A549 (cell line): ENCODE measurements around the gene GARIN6. TPM values are rescaled to one million over a fixed set of nuclear protein-coding genes. Genes with fewer than 3 reads are reported as not detected.
A peak's percentile ranks its signal among the peaks of the same experiment; 100 is the strongest.

Experiments
- ATAC-seq, 2 experiments: fragments of 200-7000 bp in 1 of 2; fragments of >200 bp in 1 of 2; cut with Nextera tagmentation in 1 of 2; cut with Tn5 transposase in 1 of 2; 3 replicates each; pipeline versions ENCODE4 v1.8.0 to v1.9.1; 2018 to 2020; ENCODE audit warnings: mild to moderate bottlenecking in 1 of 2, moderate library complexity in 1 of 2
- CTCF ChIA-PET: fragments of 300-600 bp; sonication (Branson Sonifier 250); formaldehyde crosslinking; extraction: SDS; loops from one replicate; lab custom pipeline; 2021; ENCODE audit warnings: antibody characterized with exemption, inconsistent platforms; lab: Yijun Ruan, JAX
- POLR2A ChIA-PET: fragments of 350-600 bp; formaldehyde crosslinking; extraction: SDS; loops from one replicate; lab custom pipeline; 2021; ENCODE audit warnings: antibody characterized with exemption, inconsistent platforms; lab: Yijun Ruan, JAX
- DNase-seq, 2 experiments: peaks; one replicate each; pipeline versions ENCODE4 v3.0.0 to v3.0.0-alpha.2; 2011 to 2016; ENCODE audit warnings: low read depth in 1 of 2, low spot score in 1 of 2
- FAIRE-seq: peaks from 2 replicates; lab custom pipeline; 2011; peaks lifted over from hg19 to GRCh38; lab: Jason Lieb, UNC
- H3K27ac ChIP-seq, 2 experiments: fragments of >200 bp; sonication (Bioruptor Twin); formaldehyde crosslinking; 3 replicates each; pipeline ENCODE4 v1.5.1; 2016 to 2017
- H3K4me1 ChIP-seq: fragments of >200 bp; sonication (Bioruptor Twin); formaldehyde crosslinking; 3 replicates; pipeline ENCODE4 v1.6.1; 2016
- H3K4me2 ChIP-seq: fragments of >200 bp; sonication (Bioruptor Twin); formaldehyde crosslinking; 3 replicates; pipeline ENCODE4 v1.6.1; 2016
- H3K4me3 ChIP-seq: fragments of >200 bp; sonication (Bioruptor Twin); formaldehyde crosslinking; 3 replicates; pipeline ENCODE4 v1.5.1; 2016
- H3K9me3 ChIP-seq: fragments of >200 bp; sonication (Bioruptor Twin); formaldehyde crosslinking; 3 replicates; pipeline ENCODE4 v1.6.1; 2016
- CBX2 ChIP-seq: fragments of 200-600 bp; sonication (generic); IDR thresholded peaks from 2 replicates; pipeline ENCODE4 v1.6.1; 2016; ENCODE audit warnings: low read depth, mild to moderate bottlenecking, borderline replicate concordance
- EP300 ChIP-seq, 2 experiments: fragments of >200 bp; sonication (Bioruptor Twin); formaldehyde crosslinking; IDR thresholded peaks; 2 replicates in 1 of 2; 3 replicates in 1 of 2; pipeline ENCODE4 v1.6.1; 2016 to 2017
- FOSL2 ChIP-seq, 2 experiments: fragments of 450-650 bp in 1 of 2; fragments of >200 bp in 1 of 2; sonication (Bioruptor Twin) in 1 of 2; formaldehyde crosslinking; IDR thresholded peaks; 2 replicates each; pipeline versions ENCODE4 v1.5.0 to v1.6.1; 2016 to 2020; ENCODE audit warnings: mild to moderate bottlenecking in 1 of 2, moderate library complexity in 1 of 2
- GATA3 ChIP-seq: IDR thresholded peaks from 2 replicates; pipeline ENCODE4 v1.6.1; 2012; ENCODE audit warnings: borderline replicate concordance
- KDM1A ChIP-seq: fragments of 200-600 bp; sonication (generic); IDR thresholded peaks from 2 replicates; pipeline ENCODE4 v1.6.1; 2016; ENCODE audit warnings: low read depth, mild to moderate bottlenecking
- MAFK ChIP-seq: fragments of 450-650 bp; IDR thresholded peaks from 2 replicates; pipeline ENCODE4 v1.6.1; 2014; ENCODE audit not compliant: partially characterized antibody
- MYC ChIP-seq: IDR thresholded peaks from 2 replicates; pipeline ENCODE4 v1.6.1; 2012; ENCODE audit warnings: mild to moderate bottlenecking, inconsistent platforms, low read length, improper control_type of control experiment, borderline replicate concordance
- TFCP2L1 ChIP-seq: fragments of 250-450 bp; sonication (Bioruptor Pico); IDR thresholded peaks from 2 replicates; pipeline ENCODE4 v1.5.0; 2021; ENCODE audit warnings: mild to moderate bottlenecking
- TP53 ChIP-seq: fragments of 250-450 bp; sonication (Bioruptor Pico); IDR thresholded peaks from 2 replicates; pipeline ENCODE4 v1.5.0; 2021; ENCODE audit warnings: mild to moderate bottlenecking, moderate library complexity
- ZC3H11A ChIP-seq: fragments of 450-650 bp; IDR thresholded peaks from 2 replicates; pipeline ENCODE4 v1.6.1; 2014; ENCODE audit warnings: antibody characterized with exemption, mild to moderate bottlenecking
- ZFP36 ChIP-seq: fragments of 450-650 bp; IDR thresholded peaks from 2 replicates; pipeline ENCODE4 v1.6.1; 2014; ENCODE audit warnings: borderline replicate concordance; ENCODE audit not compliant: partially characterized antibody
- WGBS: methylation state at CpG from one replicate; pipeline ENCODE4 v1.1.6; 2017; ENCODE audit errors: missing lambda C conversion rate; 5-methylcytosine and 5-hydroxymethylcytosine counted together
- polyA plus RNA-seq, 4 experiments: library from polyadenylated mRNA; depleted of rRNA in 3 of 4; stranded (reverse); fragments of >200 nt; fragmentation: RNase III in 1 of 4; extraction: RNeasy Plus Mini Kit Qiagen cat#74134 plus additional on column Dnase treatment in 1 of 4; gene quantifications; 2 replicates in 3 of 4; 3 replicates in 1 of 4; pipeline ENCODE4 v1.2.3, GENCODE V29; 2011 to 2017
- TF ChIP-seq, protein P1 (sequence below): IDR thresholded peaks from 2 replicates; pipeline ENCODE4 v1.6.1; 2012; ENCODE audit warnings: low read depth, borderline replicate concordance
- TF ChIP-seq, protein P2 (sequence below): fragments of 200-600 bp; sonication (generic); IDR thresholded peaks from 2 replicates; pipeline ENCODE4 v1.6.1; 2016; ENCODE audit warnings: antibody characterized with exemption, mild to moderate bottlenecking, moderate library complexity
- TF ChIP-seq, protein P3 (sequence below): fragments of >200 bp; sonication (Bioruptor Twin); formaldehyde crosslinking; IDR thresholded peaks from 3 replicates; pipeline ENCODE4 v1.6.1; 2016
- TF ChIP-seq, protein P4 (sequence below): fragments of >200 bp; sonication (Bioruptor Twin); formaldehyde crosslinking; IDR thresholded peaks from 2 replicates; pipeline ENCODE4 v1.6.1; 2016
- TF ChIP-seq, protein P5 (sequence below): IDR thresholded peaks from 2 replicates; pipeline ENCODE4 v1.6.1; 2012

GARIN6 gene
- polyA plus RNA-seq, 2 of the 4 experiments (the other 2 are of a cell fraction): not detected

DNA sequence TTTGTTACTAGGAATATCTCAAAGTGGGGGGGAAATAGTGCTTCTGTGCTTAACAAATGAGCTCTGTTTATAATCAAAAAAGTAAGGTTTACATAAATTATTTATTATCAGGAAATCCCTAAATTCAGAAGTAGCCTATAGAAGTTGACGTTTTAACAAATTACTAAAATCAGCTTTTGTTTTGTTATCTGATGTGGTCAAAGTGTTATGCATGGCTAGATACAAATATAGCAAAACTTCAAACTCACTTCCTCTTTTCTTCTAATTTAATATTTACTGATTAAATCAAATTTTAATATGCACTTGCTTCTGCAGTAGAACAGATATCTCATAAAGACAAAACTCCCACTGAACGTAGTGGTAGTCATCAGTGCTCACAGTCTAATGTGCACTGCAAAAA, 47.5 kb downstream of the GARIN6 start:
- FAIRE-seq: peak; percentile 49
- no peaks in the 10 kb centered on the region for H3K4me1 ChIP-seq
- no peak overlapping the region for H3K4me2 ChIP-seq
- DNase-seq: no peak
- H3K4me3 ChIP-seq: no peak overlapping the region
- ATAC-seq: no peak
- POLR2A ChIA-PET: no interaction called here
- 3% methylated on average over 2 of the region's 2 CpGs for whole genome bisulfite sequencing
- no peaks in the 10 kb centered on the region for H3K9me3 ChIP-seq
- no peak overlapping the region for H3K27ac ChIP-seq
- CTCF ChIA-PET: no interaction called here
- TF ChIP-seq TFCP2L1 (CRISPR knock-in tag): no peak
- TF ChIP-seq TP53: no peak
- TF ChIP-seq CBX2: no peak
- TF ChIP-seq MYC: no peak
- TF ChIP-seq, protein P1, sequence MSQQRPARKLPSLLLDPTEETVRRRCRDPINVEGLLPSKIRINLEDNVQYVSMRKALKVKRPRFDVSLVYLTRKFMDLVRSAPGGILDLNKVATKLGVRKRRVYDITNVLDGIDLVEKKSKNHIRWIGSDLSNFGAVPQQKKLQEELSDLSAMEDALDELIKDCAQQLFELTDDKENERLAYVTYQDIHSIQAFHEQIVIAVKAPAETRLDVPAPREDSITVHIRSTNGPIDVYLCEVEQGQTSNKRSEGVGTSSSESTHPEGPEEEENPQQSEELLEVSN: no peak
- TF ChIP-seq, protein P2, sequence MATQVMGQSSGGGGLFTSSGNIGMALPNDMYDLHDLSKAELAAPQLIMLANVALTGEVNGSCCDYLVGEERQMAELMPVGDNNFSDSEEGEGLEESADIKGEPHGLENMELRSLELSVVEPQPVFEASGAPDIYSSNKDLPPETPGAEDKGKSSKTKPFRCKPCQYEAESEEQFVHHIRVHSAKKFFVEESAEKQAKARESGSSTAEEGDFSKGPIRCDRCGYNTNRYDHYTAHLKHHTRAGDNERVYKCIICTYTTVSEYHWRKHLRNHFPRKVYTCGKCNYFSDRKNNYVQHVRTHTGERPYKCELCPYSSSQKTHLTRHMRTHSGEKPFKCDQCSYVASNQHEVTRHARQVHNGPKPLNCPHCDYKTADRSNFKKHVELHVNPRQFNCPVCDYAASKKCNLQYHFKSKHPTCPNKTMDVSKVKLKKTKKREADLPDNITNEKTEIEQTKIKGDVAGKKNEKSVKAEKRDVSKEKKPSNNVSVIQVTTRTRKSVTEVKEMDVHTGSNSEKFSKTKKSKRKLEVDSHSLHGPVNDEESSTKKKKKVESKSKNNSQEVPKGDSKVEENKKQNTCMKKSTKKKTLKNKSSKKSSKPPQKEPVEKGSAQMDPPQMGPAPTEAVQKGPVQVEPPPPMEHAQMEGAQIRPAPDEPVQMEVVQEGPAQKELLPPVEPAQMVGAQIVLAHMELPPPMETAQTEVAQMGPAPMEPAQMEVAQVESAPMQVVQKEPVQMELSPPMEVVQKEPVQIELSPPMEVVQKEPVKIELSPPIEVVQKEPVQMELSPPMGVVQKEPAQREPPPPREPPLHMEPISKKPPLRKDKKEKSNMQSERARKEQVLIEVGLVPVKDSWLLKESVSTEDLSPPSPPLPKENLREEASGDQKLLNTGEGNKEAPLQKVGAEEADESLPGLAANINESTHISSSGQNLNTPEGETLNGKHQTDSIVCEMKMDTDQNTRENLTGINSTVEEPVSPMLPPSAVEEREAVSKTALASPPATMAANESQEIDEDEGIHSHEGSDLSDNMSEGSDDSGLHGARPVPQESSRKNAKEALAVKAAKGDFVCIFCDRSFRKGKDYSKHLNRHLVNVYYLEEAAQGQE: no peak
- no peak for TF ChIP-seq KDM1A
- TF ChIP-seq, protein P3, sequence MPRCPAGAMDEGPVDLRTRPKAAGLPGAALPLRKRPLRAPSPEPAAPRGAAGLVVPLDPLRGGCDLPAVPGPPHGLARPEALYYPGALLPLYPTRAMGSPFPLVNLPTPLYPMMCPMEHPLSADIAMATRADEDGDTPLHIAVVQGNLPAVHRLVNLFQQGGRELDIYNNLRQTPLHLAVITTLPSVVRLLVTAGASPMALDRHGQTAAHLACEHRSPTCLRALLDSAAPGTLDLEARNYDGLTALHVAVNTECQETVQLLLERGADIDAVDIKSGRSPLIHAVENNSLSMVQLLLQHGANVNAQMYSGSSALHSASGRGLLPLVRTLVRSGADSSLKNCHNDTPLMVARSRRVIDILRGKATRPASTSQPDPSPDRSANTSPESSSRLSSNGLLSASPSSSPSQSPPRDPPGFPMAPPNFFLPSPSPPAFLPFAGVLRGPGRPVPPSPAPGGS: no peak
- TF ChIP-seq ZC3H11A: no peak
- no peak for TF ChIP-seq MAFK
- TF ChIP-seq ZFP36: no peak
- no peak for TF ChIP-seq EP300 (IDR thresholded peaks at IDR 0.05)
- TF ChIP-seq, protein P4, sequence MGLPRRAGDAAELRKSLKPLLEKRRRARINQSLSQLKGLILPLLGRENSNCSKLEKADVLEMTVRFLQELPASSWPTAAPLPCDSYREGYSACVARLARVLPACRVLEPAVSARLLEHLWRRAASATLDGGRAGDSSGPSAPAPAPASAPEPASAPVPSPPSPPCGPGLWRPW: no peak
- TF ChIP-seq, protein P5, sequence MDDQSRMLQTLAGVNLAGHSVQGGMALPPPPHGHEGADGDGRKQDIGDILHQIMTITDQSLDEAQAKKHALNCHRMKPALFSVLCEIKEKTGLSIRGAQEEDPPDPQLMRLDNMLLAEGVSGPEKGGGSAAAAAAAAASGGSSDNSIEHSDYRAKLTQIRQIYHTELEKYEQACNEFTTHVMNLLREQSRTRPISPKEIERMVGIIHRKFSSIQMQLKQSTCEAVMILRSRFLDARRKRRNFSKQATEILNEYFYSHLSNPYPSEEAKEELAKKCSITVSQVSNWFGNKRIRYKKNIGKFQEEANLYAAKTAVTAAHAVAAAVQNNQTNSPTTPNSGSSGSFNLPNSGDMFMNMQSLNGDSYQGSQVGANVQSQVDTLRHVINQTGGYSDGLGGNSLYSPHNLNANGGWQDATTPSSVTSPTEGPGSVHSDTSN: no peak
- no peak for TF ChIP-seq GATA3
- TF ChIP-seq FOSL2 (IDR thresholded peaks at IDR 0.05): no peak
- TF ChIP-seq FOSL2 (CRISPR knock-in tag; IDR thresholded peaks at IDR 0.05): no peak
